VCaP (cell line): Measurements from ENCODE around the gene CCDC57.
"Not testable (repeated sequence)": the region's sequence is repeated elsewhere in the genome, so short reads cannot be mapped to it uniquely, and the experiment has no call there.

Experiments
- H3K27ac ChIP-seq: fragments of 450-650 bp; 2 replicates; pipeline ENCODE4 v1.5.1; 2017
- CTCF ChIP-seq: fragments of 450-650 bp; conservative IDR thresholded peaks from 2 replicates; pipeline ENCODE4 v1.5.1; 2017; ENCODE audit warnings: mild to moderate bottlenecking, moderate library complexity

CCDC57 gene

GRCh38 chr17:82255402-82255972 lies 42.8 kb upstream of the CCDC57 start:
- H3K27ac ChIP-seq, result peak overlapping the region; percentile 77; the same call in 1 of the 2 replicates
- no peak for TF ChIP-seq CTCF

- not testable (repeated sequence) for H3K27ac ChIP-seq
Observed at GRCh38 chr17:82254746-82255145, 42.1 kb upstream of the CCDC57 start.

DNA sequence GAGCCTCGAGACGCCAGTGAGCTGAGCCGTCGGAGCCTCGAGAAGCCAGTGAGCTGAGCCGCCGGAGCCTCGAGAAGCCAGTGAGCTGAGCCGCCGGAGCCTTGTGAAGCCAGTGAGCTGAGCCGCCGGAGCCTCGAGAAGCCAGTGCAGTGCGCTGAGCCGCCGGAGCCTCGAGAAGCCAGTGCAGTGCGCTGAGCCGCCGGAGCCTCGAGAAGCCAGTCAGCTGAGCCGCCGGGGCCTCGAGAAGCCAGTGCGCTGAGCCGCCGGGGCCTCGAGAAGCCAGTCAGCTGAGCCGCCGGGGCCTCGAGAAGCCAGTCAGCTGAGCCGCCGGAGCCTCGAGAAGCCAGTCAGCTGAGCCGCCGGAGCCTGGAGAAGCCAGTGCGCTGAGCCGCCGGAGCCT lies 41.5 kb upstream of the CCDC57 start:
- not testable (repeated sequence) for H3K27ac ChIP-seq

DNA sequence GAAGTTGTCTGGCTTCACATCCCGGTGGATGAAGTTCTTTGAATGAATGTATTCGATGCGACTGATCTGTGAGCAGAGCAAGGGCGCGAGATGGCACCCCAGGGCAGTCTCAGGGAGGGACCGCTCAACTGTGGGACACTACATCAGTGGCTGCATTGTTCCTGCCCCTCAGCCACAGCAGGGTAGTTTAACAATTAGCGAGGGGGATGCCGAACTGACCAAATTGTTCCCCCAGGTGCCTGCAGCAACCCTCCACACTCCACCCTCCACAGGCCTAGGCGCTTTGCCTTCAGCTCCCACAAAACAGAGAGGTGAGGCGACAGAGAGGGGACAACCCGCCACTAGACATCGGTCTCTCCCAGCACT lies 40.5 kb upstream of the CCDC57 start:
- H3K27ac ChIP-seq, result no peak overlapping the region
- no peak for TF ChIP-seq CTCF

DNA sequence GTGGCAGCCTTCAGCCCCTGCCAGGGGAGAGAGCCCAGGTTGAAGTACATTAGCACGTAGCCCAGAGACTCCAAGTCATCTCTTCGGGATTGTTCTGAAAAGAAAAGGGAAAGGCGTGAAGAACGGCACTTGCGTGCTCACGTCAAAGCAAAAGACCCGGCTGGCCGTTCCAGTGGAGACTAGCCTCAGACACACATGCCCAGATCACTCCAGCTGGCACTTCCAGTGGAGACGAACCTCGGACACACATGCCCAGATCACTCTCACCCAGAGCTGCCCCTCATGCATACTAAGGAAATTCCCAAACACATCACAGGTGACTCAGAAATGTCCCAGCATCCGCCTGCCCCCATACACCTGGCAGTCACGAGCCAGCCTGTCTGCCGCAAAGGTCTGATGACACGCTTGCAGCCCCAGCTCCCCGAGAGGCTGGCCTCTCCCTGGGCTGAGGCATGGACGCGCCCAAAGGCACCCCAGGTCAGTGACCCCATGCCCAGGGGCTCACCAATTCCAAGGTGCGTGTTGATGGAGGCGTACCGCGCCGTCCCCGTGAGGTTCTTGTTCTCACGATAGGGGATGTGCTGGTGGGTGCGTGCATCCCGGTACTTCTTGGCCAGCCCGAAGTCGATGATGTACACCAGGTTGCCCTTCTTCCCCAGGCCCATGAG lies 40.0 kb upstream of the CCDC57 start:
- H3K27ac ChIP-seq, result 0 out of 2 replicates have a peak overlapping the region, but pooled peaks have one; percentile 5
- TF ChIP-seq CTCF, result no peak

DNA sequence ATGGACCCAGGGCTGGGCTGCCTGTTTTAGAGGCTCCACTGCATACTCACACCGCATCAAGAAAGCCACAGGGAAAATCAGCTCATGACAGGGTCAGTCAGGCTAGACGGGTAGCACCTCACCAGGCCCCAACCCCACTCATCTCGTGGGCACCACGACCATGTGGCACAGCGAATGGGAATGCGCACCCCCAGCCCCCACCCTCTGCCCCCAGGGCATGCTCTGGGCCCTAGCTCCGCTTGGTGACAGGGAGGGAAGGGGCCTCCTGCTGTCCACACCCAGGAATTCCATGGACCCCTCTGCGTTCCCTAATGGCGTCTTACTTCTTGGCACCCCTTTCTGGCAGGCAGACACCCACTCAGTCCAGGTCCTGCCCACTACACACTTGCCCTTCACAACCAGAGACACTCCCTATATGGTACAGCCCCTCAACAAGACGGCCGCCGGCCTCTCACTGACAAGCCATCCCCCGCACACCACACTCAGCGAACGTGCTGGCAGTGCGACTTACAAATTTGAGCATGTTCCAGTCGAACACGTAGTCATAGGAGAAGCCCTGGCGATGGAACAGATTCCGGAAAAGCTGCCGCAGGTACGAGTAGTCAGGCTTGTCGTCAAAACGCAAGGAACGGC lies 38.3 kb upstream of the CCDC57 start:
- no peak overlapping the region for H3K27ac ChIP-seq
- no peak for TF ChIP-seq CTCF

DNA sequence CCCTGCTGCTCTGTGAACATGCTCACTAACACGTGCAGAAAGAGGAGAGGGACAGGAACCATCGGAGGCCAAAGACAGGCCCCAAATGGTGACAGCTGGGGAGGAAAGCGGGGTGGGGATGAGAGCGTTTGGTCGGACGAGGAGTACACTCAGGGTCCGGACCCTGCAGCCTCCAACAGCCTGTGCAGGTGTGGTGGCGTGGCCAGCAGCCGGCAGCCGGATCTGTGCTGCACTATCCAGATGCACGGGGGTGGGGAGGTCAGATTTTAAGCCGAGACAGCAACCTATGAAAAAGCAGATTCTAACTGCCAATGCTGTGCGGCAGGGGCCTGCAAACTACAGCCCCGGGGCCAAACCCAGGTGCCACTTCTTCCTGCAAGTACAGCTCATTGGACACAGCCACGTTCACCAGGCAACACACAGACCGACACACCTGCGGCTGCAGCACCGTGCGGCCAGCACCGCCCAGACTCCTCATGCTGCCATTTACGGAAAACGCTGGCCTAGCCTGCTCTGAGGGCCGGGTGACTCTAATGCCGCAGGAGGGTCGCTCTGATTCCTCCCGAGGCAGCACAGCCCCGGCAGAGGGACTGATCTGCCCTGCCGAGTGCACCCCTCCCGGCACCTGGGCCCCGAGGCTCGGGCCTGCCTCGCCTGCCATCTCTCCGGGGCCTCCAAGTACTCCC lies 37.4 kb upstream of the CCDC57 start:
- no peak for TF ChIP-seq CTCF
- no peak overlapping the region for H3K27ac ChIP-seq

GRCh38 chr17:82248815-82249674 lies 36.4 kb upstream of the CCDC57 start:
- TF ChIP-seq CTCF, result no peak
- no peak overlapping the region for H3K27ac ChIP-seq
